C4-2B (cell line): ENCODE results near the gene TOPBP1.

Experiments used
- CTCF ChIP-seq: fragments of 450-650 bp; conservative IDR thresholded peaks from 2 replicates; pipeline ENCODE4 v1.5.1; 2017; ENCODE audit warnings: mild to moderate bottlenecking
- ZFX ChIP-seq: fragments of 450-650 bp; IDR thresholded peaks from 2 replicates; pipeline ENCODE4 v1.6.1; 2017

- no peak for TF ChIP-seq ZFX
- TF ChIP-seq CTCF, result no peak
These were observed 28.3 kb downstream of the TOPBP1 start for GRCh38 chr3:133633439-133633838.
